GM19035 (cell line): ENCODE measurements around the gene CARHSP1.
"Not testable (repeated sequence)": the region's sequence is repeated elsewhere in the genome, so short reads cannot be mapped to it uniquely, and the experiment has no call there.

Experiments
- ATAC-seq: cut with Tn5 transposase; IDR thresholded peaks from one replicate; pipeline ENCODE4 v1.9.1; 2021; ENCODE audit not compliant: unreplicated experiment

CARHSP1 gene

GRCh38 chr16:8836797-8837196, 32.0 kb downstream of the CARHSP1 start:
- ATAC-seq, result not testable (repeated sequence)

- ATAC-seq, result no peak
Observed at GRCh38 chr16:8832717-8833105, 36.1 kb downstream of the CARHSP1 start.

- no peak for ATAC-seq
Observed at GRCh38 chr16:8831871-8832716, 36.7 kb downstream of the CARHSP1 start.

GRCh38 chr16:8831450-8831849, 37.4 kb downstream of the CARHSP1 start:
- ATAC-seq, result no peak

- no peak for ATAC-seq
Observed at GRCh38 chr16:8828541-8829165, 40.2 kb downstream of the CARHSP1 start.

- no peak for ATAC-seq
Observed at GRCh38 chr16:8826278-8826879, 42.4 kb downstream of the CARHSP1 start.

GRCh38 chr16:8822403-8822802, 46.4 kb downstream of the CARHSP1 start:
- no peak for ATAC-seq

- no peak for ATAC-seq
Observed at GRCh38 chr16:8819411-8820034, 49.3 kb downstream of the CARHSP1 start.

GRCh38 chr16:8818504-8819270, 50.1 kb downstream of the CARHSP1 start:
- peak; percentile 88 for ATAC-seq

- no peak for ATAC-seq
Observed at GRCh38 chr16:8816967-8817655, 51.7 kb downstream of the CARHSP1 start.

- no peak for ATAC-seq
Observed at GRCh38 chr16:8814095-8814806, 54.6 kb downstream of the CARHSP1 start.

GRCh38 chr16:8812162-8812843, 56.5 kb downstream of the CARHSP1 start:
- no peak for ATAC-seq

- ATAC-seq, result no peak
Observed at GRCh38 chr16:8808613-8809353, 60.0 kb downstream of the CARHSP1 start.

- ATAC-seq, result no peak
Observed at GRCh38 chr16:8808009-8808408, 60.8 kb downstream of the CARHSP1 start.

GRCh38 chr16:8807189-8807588, 61.6 kb downstream of the CARHSP1 start:
- no peak for ATAC-seq

- ATAC-seq, result no peak
Observed at GRCh38 chr16:8806272-8806983, 62.4 kb downstream of the CARHSP1 start.

GRCh38 chr16:8804313-8804712, 64.5 kb downstream of the CARHSP1 start:
- no peak for ATAC-seq

GRCh38 chr16:8803733-8804132, 65.1 kb downstream of the CARHSP1 start:
- not testable (repeated sequence) for ATAC-seq
